ENCODE data around the gene FKBP4.

Gene FKBP4

DNA sequence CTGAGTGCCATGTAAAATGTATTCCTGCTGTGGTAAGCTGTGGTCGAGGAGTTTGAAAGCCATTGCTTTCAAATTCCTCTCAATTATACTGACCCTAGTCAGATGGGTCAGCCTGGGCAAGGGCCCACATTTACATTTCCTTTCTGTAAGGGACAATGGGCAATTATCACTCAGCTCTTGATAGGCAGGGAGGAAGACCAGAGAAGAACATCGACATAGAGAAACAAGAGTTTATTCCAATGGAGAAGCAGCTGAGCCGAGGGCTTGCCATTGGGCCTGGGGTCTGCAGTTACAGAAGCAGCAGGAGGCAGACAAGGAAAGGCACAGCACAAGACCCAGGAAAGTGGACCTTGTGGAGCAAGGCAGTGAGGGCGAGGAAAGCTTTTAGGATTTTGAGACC is 30.4 kb downstream of the FKBP4 start:
- H3K9me3 ChIP-seq (ENCODE audit: control insufficient read depth, insufficient read depth, low read length), result no peaks in the 10 kb centered on the region
- H3K4me3 ChIP-seq (ENCODE audit: low read length), result no peak overlapping the region
- no peaks in the 10 kb centered on the region for H3K9me2 ChIP-seq (replicated peaks; ENCODE audit: control insufficient read depth, low read length)
- no peaks in the 10 kb centered on the region for H4K20me1 ChIP-seq (ENCODE audit: control insufficient read depth, insufficient read depth, low read depth, low read length)
- no peak overlapping the region for H3K4me2 ChIP-seq (ENCODE audit: low read length)
- H3K27me3 ChIP-seq (ENCODE audit: control insufficient read depth, low read length), result no peaks in the 10 kb centered on the region
- no peaks in the 10 kb centered on the region for H3K4me1 ChIP-seq (ENCODE audit: control insufficient read depth, low read length)
- TF ChIP-seq, protein P1, sequence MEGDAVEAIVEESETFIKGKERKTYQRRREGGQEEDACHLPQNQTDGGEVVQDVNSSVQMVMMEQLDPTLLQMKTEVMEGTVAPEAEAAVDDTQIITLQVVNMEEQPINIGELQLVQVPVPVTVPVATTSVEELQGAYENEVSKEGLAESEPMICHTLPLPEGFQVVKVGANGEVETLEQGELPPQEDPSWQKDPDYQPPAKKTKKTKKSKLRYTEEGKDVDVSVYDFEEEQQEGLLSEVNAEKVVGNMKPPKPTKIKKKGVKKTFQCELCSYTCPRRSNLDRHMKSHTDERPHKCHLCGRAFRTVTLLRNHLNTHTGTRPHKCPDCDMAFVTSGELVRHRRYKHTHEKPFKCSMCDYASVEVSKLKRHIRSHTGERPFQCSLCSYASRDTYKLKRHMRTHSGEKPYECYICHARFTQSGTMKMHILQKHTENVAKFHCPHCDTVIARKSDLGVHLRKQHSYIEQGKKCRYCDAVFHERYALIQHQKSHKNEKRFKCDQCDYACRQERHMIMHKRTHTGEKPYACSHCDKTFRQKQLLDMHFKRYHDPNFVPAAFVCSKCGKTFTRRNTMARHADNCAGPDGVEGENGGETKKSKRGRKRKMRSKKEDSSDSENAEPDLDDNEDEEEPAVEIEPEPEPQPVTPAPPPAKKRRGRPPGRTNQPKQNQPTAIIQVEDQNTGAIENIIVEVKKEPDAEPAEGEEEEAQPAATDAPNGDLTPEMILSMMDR (IDR thresholded peaks at IDR 0.05; ENCODE audit: low read depth, low read length, poor library complexity, severe bottlenecking), result no peak
- TF ChIP-seq EZH2phosphoT487 (IDR thresholded peaks at IDR 0.05; ENCODE audit: borderline replicate concordance, low read length), result no peak
- H3K79me2 ChIP-seq (ENCODE audit: control insufficient read depth, low read length), result no peaks in the 10 kb centered on the region
- peaks cover 83% of the 10 kb centered on the region for H3K36me3 ChIP-seq (ENCODE audit: control insufficient read depth, low read length)
- no peak overlapping the region for H3K27ac ChIP-seq (ENCODE audit: low read depth, low read length)
- no peaks in the 10 kb centered on the region for H3F3A ChIP-seq (ENCODE audit: control insufficient read depth, insufficient read depth)

DNA sequence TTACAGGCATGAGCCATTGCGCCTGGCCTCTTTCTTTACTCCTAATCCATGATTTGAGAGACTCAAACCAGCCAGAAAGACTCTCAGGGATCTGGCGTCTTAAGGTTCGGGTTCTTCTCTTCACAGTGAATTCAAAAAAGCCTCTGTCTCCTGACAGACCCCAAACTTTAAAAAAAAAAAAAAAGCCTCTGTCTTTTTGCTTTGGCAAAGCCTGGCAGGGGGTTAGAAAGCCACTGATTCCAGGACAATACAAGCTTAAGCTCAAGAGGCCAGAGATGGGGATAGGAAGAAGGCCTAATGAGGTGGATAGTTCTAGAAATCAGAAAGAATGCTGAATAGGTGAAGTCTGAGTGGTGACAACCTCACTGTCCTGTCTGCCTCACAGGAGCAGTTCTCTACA is 31.3 kb downstream of the FKBP4 start:
- Histone ChIP-seq H3K27me3 (ENCODE audit: control insufficient read depth, low read length) (no peaks in the 10 kb centered on the region), H3K4me2 (ENCODE audit: low read length) (no peak overlapping the region), H4K20me1 (ENCODE audit: control insufficient read depth, insufficient read depth, low read depth, low read length) (no peaks in the 10 kb centered on the region), H3K9me3 (ENCODE audit: control insufficient read depth, insufficient read depth, low read length) (no peaks in the 10 kb centered on the region), H3K36me3 (ENCODE audit: control insufficient read depth, low read length) (peaks cover 76% of the 10 kb centered on the region), H3K79me2 (ENCODE audit: control insufficient read depth, low read length) (no peaks in the 10 kb centered on the region), H3K27ac (ENCODE audit: low read depth, low read length) (no peak overlapping the region), H3K9me2 (replicated peaks; ENCODE audit: control insufficient read depth, low read length) (no peaks in the 10 kb centered on the region), H3K4me1 (ENCODE audit: control insufficient read depth, low read length) (no peaks in the 10 kb centered on the region), H3F3A (ENCODE audit: control insufficient read depth, insufficient read depth) (no peaks in the 10 kb centered on the region), H3K4me3 (ENCODE audit: low read length) (no peak overlapping the region)
- TF ChIP-seq, protein P1 (IDR thresholded peaks at IDR 0.05; ENCODE audit: low read depth, low read length, poor library complexity, severe bottlenecking), result no peak
- no peak for TF ChIP-seq EZH2phosphoT487 (IDR thresholded peaks at IDR 0.05; ENCODE audit: borderline replicate concordance, low read length)

DNA sequence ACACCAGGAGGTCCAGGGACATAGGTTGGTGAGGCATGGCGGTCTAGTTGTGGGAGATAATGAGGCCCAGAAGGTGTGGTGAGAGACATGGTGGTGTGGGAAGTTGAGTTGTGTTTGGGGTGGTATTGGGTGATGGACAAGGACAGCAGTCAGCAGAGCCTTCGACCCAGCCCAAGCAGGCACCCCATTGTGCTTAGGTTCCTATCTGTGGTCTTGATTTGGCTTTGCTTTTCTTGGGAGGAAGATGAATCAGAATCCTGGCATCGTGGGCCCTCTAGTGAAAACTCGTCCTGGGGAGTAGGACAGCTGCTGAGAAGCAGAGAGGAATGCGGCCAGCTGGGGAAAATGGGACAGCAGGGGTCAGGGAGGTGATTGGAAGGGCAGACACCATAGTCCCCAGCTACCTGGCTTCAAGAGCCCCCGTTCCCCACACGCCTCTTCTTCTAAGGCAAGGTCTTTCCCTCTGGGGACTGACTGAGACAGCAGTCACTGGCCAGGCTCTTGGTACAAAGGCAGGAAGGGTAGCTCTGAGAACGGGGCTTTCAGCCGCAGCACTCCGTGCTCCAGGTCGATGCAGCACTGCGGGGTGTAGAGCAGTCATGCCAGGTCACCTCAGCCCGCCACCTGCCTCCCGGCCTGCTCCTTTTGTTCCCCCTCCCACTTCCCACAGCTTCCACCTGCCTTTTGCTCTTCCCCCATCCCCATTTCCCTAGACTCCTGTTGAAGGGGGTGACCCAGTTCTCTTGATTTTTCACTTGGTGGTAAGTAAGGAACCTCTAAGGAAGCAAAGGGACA is 32.1 kb downstream of the FKBP4 start:
- Histone ChIP-seq H4K20me1 (ENCODE audit: control insufficient read depth, insufficient read depth, low read depth, low read length) (no peaks in the 10 kb centered on the region), H3K4me3 (ENCODE audit: low read length) (no peak overlapping the region), H3K9me3 (ENCODE audit: control insufficient read depth, insufficient read depth, low read length) (no peaks in the 10 kb centered on the region), H3K79me2 (ENCODE audit: control insufficient read depth, low read length) (no peaks in the 10 kb centered on the region), H3K27ac (ENCODE audit: low read depth, low read length) (no peak overlapping the region), H3F3A (ENCODE audit: control insufficient read depth, insufficient read depth) (no peaks in the 10 kb centered on the region), H3K9me2 (replicated peaks; ENCODE audit: control insufficient read depth, low read length) (no peaks in the 10 kb centered on the region), H3K4me2 (ENCODE audit: low read length) (no peak overlapping the region), H3K27me3 (ENCODE audit: control insufficient read depth, low read length) (no peaks in the 10 kb centered on the region), H3K36me3 (ENCODE audit: control insufficient read depth, low read length) (peaks cover 68% of the 10 kb centered on the region), H3K4me1 (ENCODE audit: control insufficient read depth, low read length) (no peaks in the 10 kb centered on the region)
- no peak for TF ChIP-seq EZH2phosphoT487 (IDR thresholded peaks at IDR 0.05; ENCODE audit: borderline replicate concordance, low read length)
- TF ChIP-seq, protein P1 (IDR thresholded peaks at IDR 0.05; ENCODE audit: low read depth, low read length, poor library complexity, severe bottlenecking), result no peak

Data from DOHH2 (cell line).